ENCODE measurements around the gene NFILZ.

Gene NFILZ
- total RNA-seq = 0.04 to 0.67 reads per million in 2 donors

GRCh38 chr19:8629996-8630683, at the start of gene NFILZ:
TSS of gene NFILZ (plus strand) at chr19:8630633. CDS start at chr19:8676766, 46,133 bp downstream.
- DNase-seq = no peak

- DNase-seq = peak; percentile 59
These were observed 49.6 kb upstream of the NFILZ start for GRCh38 chr19:8580710-8581281.

GRCh38 chr19:8584965-8585893, 45.2 kb upstream of the NFILZ start:
- no peak for DNase-seq

GRCh38 chr19:8585894-8586750, 44.3 kb upstream of the NFILZ start:
- DNase-seq = no peak

GRCh38 chr19:8589177-8589714, 41.2 kb upstream of the NFILZ start:
- no peak for DNase-seq

GRCh38 chr19:8592231-8593009, 38.0 kb upstream of the NFILZ start:
- DNase-seq = peak; percentile 89

- no peak for DNase-seq
These were observed 36.5 kb upstream of the NFILZ start for GRCh38 chr19:8593931-8594330.

GRCh38 chr19:8595651-8596050, 34.8 kb upstream of the NFILZ start:
- DNase-seq = no peak

- DNase-seq = no peak
These were observed 34.3 kb upstream of the NFILZ start for GRCh38 chr19:8596168-8596567.

- DNase-seq = no peak
These were observed 30.4 kb upstream of the NFILZ start for GRCh38 chr19:8600064-8600463.

GRCh38 chr19:8600816-8601215, 29.6 kb upstream of the NFILZ start:
- DNase-seq = no peak

- no peak for DNase-seq
These were observed 28.6 kb upstream of the NFILZ start for GRCh38 chr19:8601796-8602195.

GRCh38 chr19:8605514-8605913, 24.9 kb upstream of the NFILZ start:
- DNase-seq = no peak

- DNase-seq = no peak
These were observed 23.0 kb upstream of the NFILZ start for GRCh38 chr19:8607386-8607785.

GRCh38 chr19:8608941-8609278, 21.5 kb upstream of the NFILZ start:
- DNase-seq = no peak

- no peak for DNase-seq
These were observed 21.0 kb upstream of the NFILZ start for GRCh38 chr19:8609279-8610040.

- DNase-seq = peak; percentile 55
These were observed 20.1 kb upstream of the NFILZ start, which contains the start of gene ADAMTS10 for GRCh38 chr19:8610041-8610935. TSS of gene ADAMTS10 (minus strand) at chr19:8610715. CDS start at chr19:8605710, 5,005 bp downstream.

GRCh38 chr19:8610936-8611300, 19.5 kb upstream of the NFILZ start:
- no peak for DNase-seq

GRCh38 chr19:8611391-8611876, 19.0 kb upstream of the NFILZ start:
- DNase-seq = no peak
